ENCODE results near the gene CLEC3B. TPM values are rescaled to one million over a fixed set of nuclear protein-coding genes. Genes with fewer than 3 reads are reported as not detected.

Gene CLEC3B
- total RNA-seq, 1 donor from 2014 or later = not detected

DNA sequence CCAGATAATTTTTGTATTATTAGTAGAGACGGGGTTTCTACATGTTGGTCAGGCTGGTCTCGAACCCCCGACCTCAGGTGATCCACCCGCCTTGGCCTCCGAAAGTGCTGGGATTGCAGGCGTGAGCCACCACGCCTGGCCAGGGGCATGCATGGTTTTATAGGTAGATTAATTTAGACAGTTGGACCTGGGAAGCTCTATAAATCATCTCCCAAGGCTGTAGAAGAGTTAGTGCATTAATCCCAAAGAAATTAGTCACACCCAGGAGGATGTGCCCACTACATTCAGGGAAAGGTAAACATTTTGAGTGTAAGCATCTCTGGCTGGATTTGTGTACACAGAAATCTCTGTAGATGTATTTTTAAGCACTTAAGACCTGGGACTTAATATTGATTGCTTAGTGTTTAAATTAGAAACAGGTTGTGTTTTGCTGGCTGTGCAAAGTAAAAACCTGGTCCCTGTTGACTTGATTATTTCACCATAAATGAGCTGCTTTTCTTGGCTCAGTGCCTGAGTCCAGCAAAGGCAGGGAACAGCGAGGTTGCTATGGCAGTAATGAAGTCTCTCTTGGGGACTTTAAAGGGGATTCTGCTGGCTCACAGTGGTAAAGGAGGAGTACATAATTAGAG lies 30.8 kb upstream of the CLEC3B start:
- peak overlapping the region; percentile 90 for H3K27ac Mint-ChIP-seq (ENCODE audit: unreplicated experiment)
- H3K27me3 Mint-ChIP-seq (ENCODE audit: unreplicated experiment) = peaks cover 2% of the 10 kb centered on the region
- peak overlapping the region; percentile 69 for H3K4me3 Mint-ChIP-seq (ENCODE audit: unreplicated experiment)

DNA sequence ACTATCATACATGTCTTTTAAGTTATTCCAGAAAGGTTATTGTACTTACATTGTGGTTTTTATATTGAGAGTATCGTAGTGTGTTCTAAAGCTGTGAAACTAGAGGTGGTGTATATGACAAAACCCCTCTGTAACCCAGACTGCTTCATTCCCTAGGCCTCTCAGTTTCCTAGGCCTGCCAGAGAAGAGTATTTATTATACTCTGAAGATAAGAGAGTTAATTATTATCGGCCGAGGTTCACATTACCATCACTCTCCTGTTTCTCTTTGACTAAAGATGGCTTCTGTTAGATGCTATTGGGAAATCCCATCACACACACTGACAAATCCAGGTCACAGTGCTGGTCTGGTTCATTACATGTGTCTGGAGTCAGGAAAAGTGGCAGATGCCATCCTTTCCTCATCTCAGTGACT lies 29.5 kb upstream of the CLEC3B start:
- Mint-ChIP-seq H3K9me3 (ENCODE audit: unreplicated experiment) (peaks cover 5% of the 10 kb centered on the region), H3K4me3 (ENCODE audit: unreplicated experiment) (peak overlapping the region; percentile 53), H3K27ac (ENCODE audit: unreplicated experiment) (peak overlapping the region; percentile 86), H3K36me3 (ENCODE audit: unreplicated experiment) (no peaks in the 10 kb centered on the region), H3K27me3 (ENCODE audit: unreplicated experiment) (peaks cover 2% of the 10 kb centered on the region), H3K4me1 (ENCODE audit: low read depth, unreplicated experiment) (peaks cover 42% of the 10 kb centered on the region)
- no peak for DNase-seq
- TF ChIP-seq, protein P1, sequence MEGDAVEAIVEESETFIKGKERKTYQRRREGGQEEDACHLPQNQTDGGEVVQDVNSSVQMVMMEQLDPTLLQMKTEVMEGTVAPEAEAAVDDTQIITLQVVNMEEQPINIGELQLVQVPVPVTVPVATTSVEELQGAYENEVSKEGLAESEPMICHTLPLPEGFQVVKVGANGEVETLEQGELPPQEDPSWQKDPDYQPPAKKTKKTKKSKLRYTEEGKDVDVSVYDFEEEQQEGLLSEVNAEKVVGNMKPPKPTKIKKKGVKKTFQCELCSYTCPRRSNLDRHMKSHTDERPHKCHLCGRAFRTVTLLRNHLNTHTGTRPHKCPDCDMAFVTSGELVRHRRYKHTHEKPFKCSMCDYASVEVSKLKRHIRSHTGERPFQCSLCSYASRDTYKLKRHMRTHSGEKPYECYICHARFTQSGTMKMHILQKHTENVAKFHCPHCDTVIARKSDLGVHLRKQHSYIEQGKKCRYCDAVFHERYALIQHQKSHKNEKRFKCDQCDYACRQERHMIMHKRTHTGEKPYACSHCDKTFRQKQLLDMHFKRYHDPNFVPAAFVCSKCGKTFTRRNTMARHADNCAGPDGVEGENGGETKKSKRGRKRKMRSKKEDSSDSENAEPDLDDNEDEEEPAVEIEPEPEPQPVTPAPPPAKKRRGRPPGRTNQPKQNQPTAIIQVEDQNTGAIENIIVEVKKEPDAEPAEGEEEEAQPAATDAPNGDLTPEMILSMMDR (IDR thresholded peaks at IDR 0.05; ENCODE audit: partially characterized antibody, unreplicated experiment) = no peak

More for the DNA sequence above, 30.8 kb upstream of the CLEC3B start:
- TF ChIP-seq, protein P1 (IDR thresholded peaks at IDR 0.05; ENCODE audit: partially characterized antibody, unreplicated experiment) = no peak
- DNase-seq = no peak
- H3K4me1 Mint-ChIP-seq (ENCODE audit: low read depth, unreplicated experiment) = peaks cover 42% of the 10 kb centered on the region
- H3K36me3 Mint-ChIP-seq (ENCODE audit: unreplicated experiment) = no peaks in the 10 kb centered on the region
- H3K9me3 Mint-ChIP-seq (ENCODE audit: unreplicated experiment) = peaks cover 5% of the 10 kb centered on the region

DNA sequence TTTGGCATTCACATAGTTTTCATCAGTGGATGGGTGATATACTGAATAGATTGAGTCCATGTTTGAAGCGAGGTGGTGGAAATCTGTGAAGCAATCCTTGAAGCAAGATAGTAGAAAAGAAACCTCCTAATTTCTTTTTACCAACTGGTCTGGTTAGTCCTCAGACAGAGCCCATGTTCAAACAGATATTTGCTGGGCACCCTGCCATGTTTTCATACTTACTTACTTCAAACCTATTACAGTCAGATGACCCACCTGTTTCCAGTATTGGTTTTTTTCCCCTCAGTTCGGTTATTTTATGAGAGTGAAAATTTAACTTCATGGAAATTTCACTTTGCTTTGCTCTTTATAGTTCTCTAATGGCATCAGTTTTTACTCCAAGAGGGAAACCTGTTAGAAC lies 26.3 kb upstream of the CLEC3B start:
- TF ChIP-seq, protein P1 (IDR thresholded peaks at IDR 0.05; ENCODE audit: partially characterized antibody, unreplicated experiment) = no peak
- Mint-ChIP-seq H3K27ac (ENCODE audit: unreplicated experiment) (no peak overlapping the region), H3K27me3 (ENCODE audit: unreplicated experiment) (no peaks in the 10 kb centered on the region), H3K36me3 (ENCODE audit: unreplicated experiment) (peaks cover 10% of the 10 kb centered on the region), H3K4me3 (ENCODE audit: unreplicated experiment) (no peak overlapping the region), H3K4me1 (ENCODE audit: low read depth, unreplicated experiment) (peaks cover 25% of the 10 kb centered on the region), H3K9me3 (ENCODE audit: unreplicated experiment) (peaks cover 3% of the 10 kb centered on the region)
- no peak for DNase-seq

DNA sequence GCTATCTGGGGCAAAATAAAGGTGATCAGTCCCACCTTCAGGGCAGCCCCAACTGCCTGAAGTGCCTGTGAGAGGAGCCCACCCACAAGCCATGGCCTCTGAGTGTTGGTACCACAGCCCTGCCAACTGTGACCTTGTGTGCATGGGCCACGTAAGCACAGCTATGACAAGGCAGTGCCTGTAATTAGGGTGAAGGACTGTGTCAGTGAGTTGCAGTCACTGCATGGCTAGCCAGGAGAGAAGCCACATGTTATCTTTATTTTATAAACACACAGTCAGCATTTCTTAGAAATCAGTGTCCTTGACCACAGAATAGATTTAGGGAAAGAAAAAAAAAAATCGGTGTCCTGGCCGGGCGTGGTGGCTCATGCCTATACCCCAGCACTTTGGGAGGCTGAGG lies 25.3 kb upstream of the CLEC3B start:
- no peak overlapping the region for H3K4me3 Mint-ChIP-seq (ENCODE audit: unreplicated experiment)
- no peaks in the 10 kb centered on the region for H3K27me3 Mint-ChIP-seq (ENCODE audit: unreplicated experiment)
- peaks cover 19% of the 10 kb centered on the region for H3K36me3 Mint-ChIP-seq (ENCODE audit: unreplicated experiment)
- no peak overlapping the region for H3K27ac Mint-ChIP-seq (ENCODE audit: unreplicated experiment)
- peaks cover 17% of the 10 kb centered on the region for H3K4me1 Mint-ChIP-seq (ENCODE audit: low read depth, unreplicated experiment)
- no peaks in the 10 kb centered on the region for H3K9me3 Mint-ChIP-seq (ENCODE audit: unreplicated experiment)
- TF ChIP-seq, protein P1 (IDR thresholded peaks at IDR 0.05; ENCODE audit: partially characterized antibody, unreplicated experiment) = no peak
- DNase-seq = no peak

DNA sequence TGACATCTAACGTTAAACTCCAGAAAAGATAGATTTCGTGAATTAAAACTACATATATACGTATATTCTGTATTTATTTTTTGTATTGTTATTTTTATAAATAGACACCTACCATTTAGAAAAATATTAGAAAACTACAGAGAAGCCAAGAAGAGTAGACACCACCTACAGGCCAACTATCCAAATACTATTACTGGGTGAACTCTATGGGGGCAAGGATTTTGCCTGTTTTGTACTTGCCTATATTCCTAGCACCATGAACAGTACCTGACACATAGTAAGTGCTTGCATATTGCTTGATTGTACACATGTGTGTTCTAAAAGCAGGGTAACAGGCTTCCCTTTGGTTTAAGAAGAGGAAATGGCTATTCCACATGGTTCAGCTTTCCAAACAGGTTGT lies 24.4 kb upstream of the CLEC3B start:
- TF ChIP-seq, protein P1 (IDR thresholded peaks at IDR 0.05; ENCODE audit: partially characterized antibody, unreplicated experiment) = no peak
- H3K27me3 Mint-ChIP-seq (ENCODE audit: unreplicated experiment) = no peaks in the 10 kb centered on the region
- peaks cover 19% of the 10 kb centered on the region for H3K36me3 Mint-ChIP-seq (ENCODE audit: unreplicated experiment)
- no peak overlapping the region for H3K4me3 Mint-ChIP-seq (ENCODE audit: unreplicated experiment)
- DNase-seq = no peak
- H3K27ac Mint-ChIP-seq (ENCODE audit: unreplicated experiment) = no peak overlapping the region
- no peaks in the 10 kb centered on the region for H3K9me3 Mint-ChIP-seq (ENCODE audit: unreplicated experiment)
- H3K4me1 Mint-ChIP-seq (ENCODE audit: low read depth, unreplicated experiment) = peaks cover 9% of the 10 kb centered on the region

Data from glutamatergic neuron (in vitro differentiated cells).